Prostate gland (tissue), 2 donors: ENCODE results near the gene KIF26B. TPM values are rescaled to one million over a fixed set of nuclear protein-coding genes. Genes with fewer than 3 reads are reported as not detected.

Experiments
- DNase-seq: peaks from one replicate; pipeline ENCODE4 v3.0.0-alpha.2; 2019; ENCODE audit warnings: low spot score
- H3K27ac ChIP-seq, 2 donors: fragments of 200-600 bp; sonication (generic); 2 replicates each; pipeline ENCODE4 v1.5.1; 2017 to 2019
- H3K27me3 ChIP-seq: fragments of 200-600 bp; sonication (generic); replicated peaks from 2 replicates; pipeline ENCODE4 v1.5.1; 2019; ENCODE audit not compliant: insufficient read depth
- H3K36me3 ChIP-seq, 2 donors: fragments of 200-600 bp; sonication (generic); 1 replicate in 1 of 2; 2 replicates in 1 of 2; pipeline versions ENCODE4 v1.5.1 to v1.8.1; 2017 to 2019
- H3K4me1 ChIP-seq: fragments of 200-600 bp; sonication (generic); replicated peaks from 2 replicates; pipeline ENCODE4 v1.5.1; 2019
- H3K4me3 ChIP-seq, 2 donors: fragments of 200-600 bp; sonication (generic); 2 replicates each; pipeline ENCODE4 v1.5.1; 2017 to 2019
- H3K9me3 ChIP-seq: fragments of 200-600 bp; sonication (generic); 2 replicates; pipeline ENCODE4 v1.5.1; 2017
- POLR2A ChIP-seq: fragments of 450-650 bp; IDR thresholded peaks from one replicate; pipeline ENCODE4 v1.6.1; 2016; ENCODE audit warnings: antibody characterized with exemption, mild to moderate bottlenecking
- POLR2AphosphoS5 ChIP-seq: sonication (generic); formaldehyde crosslinking; IDR thresholded peaks from one replicate; pipeline ENCODE4 v1.6.1; 2017; ENCODE audit warnings: antibody characterized with exemption
- WGBS: methylation state at CpG from one replicate; pipeline ENCODE4 v1.1.5; 2018; 5-methylcytosine and 5-hydroxymethylcytosine counted together
- intact Hi-C: fragments of 100-400 bp; cut with DNase I; formaldehyde crosslinking; loops from one replicate; pipeline ENCODE4 v1.14.2; 2022
- total RNA-seq, 2 donors: library from RNA; depleted of rRNA; stranded (reverse); fragments of >200 nt; gene quantifications; one replicate each; pipeline ENCODE4 v1.1.0, GENCODE V29; 2016
- TF ChIP-seq, protein P1 (sequence below), 4 experiments: fragments of 200-600 bp in 2 of 4; fragments of 450-650 bp in 2 of 4; sonication (generic) in 2 of 4; IDR thresholded peaks; 1 replicate in 3 of 4; 2 replicates in 1 of 4; pipeline ENCODE4 v1.5.1; 2016 to 2019; ENCODE audit warnings: antibody characterized with exemption in 4 of 4, mild to moderate bottlenecking in 2 of 4, moderate library complexity in 2 of 4

KIF26B gene
- total RNA-seq, 2 donors from 2014 or later: 3.3 to 3.8 TPM

DNA sequence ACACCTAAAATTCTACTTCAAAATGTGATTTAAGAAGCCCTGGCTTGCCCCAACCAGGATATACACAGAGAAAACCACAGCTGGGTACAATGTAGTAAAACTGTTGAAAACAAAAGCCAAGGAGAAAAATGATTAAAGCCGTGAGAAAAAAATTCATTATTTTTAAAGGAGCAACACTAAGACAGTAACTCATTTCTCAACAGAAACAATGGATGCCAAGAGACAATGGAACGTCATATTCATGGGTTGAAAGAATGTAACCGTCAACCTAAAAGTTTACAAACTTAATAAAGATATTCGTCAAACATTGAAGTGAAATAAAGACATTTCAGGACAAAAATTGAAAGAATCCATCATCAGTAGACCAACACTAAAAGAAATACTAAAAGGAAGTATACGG, 340.9 kb downstream of the KIF26B start:
- Histone ChIP-seq H3K4me1 (no peaks in the 10 kb centered on the region), H3K4me3 (no peak overlapping the region), H3K36me3 (no peaks in the 10 kb centered on the region), H3K9me3 (no peaks in the 10 kb centered on the region), H3K27me3 (no peaks in the 10 kb centered on the region), H3K27ac (no peak overlapping the region)
- intact Hi-C loops: no loop called here
- DNase-seq: no peak
- WGBS: 70% methylated on average over 5 of the region's 5 CpGs
- TF ChIP-seq POLR2AphosphoS5 (no peak), POLR2A (no peak)
- TF ChIP-seq, protein P1, sequence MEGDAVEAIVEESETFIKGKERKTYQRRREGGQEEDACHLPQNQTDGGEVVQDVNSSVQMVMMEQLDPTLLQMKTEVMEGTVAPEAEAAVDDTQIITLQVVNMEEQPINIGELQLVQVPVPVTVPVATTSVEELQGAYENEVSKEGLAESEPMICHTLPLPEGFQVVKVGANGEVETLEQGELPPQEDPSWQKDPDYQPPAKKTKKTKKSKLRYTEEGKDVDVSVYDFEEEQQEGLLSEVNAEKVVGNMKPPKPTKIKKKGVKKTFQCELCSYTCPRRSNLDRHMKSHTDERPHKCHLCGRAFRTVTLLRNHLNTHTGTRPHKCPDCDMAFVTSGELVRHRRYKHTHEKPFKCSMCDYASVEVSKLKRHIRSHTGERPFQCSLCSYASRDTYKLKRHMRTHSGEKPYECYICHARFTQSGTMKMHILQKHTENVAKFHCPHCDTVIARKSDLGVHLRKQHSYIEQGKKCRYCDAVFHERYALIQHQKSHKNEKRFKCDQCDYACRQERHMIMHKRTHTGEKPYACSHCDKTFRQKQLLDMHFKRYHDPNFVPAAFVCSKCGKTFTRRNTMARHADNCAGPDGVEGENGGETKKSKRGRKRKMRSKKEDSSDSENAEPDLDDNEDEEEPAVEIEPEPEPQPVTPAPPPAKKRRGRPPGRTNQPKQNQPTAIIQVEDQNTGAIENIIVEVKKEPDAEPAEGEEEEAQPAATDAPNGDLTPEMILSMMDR (IDR thresholded peaks at IDR 0.05): no peak

DNA sequence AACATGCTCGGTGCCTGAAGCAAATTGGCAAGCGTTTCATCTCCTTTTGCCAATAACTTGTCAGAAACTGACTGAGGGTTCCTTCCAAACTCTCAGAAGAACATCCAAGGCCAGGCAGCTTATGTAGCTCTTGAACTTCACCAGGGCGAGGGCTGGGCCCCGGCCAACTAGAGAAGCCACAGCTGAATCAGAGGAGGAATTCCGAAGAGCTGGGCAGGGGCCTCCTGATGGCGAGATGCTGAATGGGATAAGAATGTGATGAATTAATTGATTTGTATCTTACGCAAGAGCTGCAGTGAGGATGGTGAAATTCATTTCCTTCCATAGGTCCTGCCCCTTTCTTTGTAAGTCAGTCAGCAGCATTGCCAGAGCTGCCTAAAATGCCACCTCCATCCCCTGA, 345.8 kb downstream of the KIF26B start:
- Histone ChIP-seq H3K27me3 (no peaks in the 10 kb centered on the region), H3K4me3 (no peak overlapping the region), H3K4me1 (no peaks in the 10 kb centered on the region), H3K9me3 (no peaks in the 10 kb centered on the region), H3K36me3 (no peaks in the 10 kb centered on the region), H3K27ac (no peak overlapping the region)
- WGBS: 38% methylated on average over 7 of the region's 7 CpGs
- DNase-seq: peak; percentile 80
- intact Hi-C loops: no loop called here
- TF ChIP-seq, protein P1 (IDR thresholded peaks at IDR 0.05): no peak
- TF ChIP-seq POLR2AphosphoS5: peak; percentile 50

DNA sequence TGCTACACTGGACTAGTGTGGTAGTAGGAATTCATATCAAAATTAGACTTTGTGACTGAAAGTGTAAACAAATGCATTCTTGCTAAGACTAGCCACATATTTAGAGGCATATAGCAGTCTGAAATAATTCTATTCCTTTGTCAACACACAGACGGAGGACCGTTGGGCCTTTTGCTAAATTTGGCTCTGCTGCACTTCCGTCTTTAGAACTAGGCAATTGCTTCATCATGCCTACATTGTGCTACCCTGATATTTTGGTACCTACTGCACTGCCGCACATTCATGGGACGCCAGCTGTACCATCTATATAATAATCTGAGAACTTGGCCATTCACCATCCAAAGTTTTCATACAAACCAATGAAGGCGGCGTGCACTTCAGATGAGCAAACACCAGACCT, 346.8 kb downstream of the KIF26B start:
- no peaks in the 10 kb centered on the region for H3K27me3 ChIP-seq
- H3K9me3 ChIP-seq: no peaks in the 10 kb centered on the region
- H3K4me1 ChIP-seq: no peaks in the 10 kb centered on the region
- DNase-seq: no peak
- no peak overlapping the region for H3K27ac ChIP-seq
- H3K36me3 ChIP-seq: no peaks in the 10 kb centered on the region
- intact Hi-C loops: no loop called here
- 90% methylated on average over 7 of the region's 7 CpGs for WGBS
- no peak overlapping the region for H3K4me3 ChIP-seq
- TF ChIP-seq, protein P1 (IDR thresholded peaks at IDR 0.05): no peak
- no peak for TF ChIP-seq POLR2AphosphoS5

DNA sequence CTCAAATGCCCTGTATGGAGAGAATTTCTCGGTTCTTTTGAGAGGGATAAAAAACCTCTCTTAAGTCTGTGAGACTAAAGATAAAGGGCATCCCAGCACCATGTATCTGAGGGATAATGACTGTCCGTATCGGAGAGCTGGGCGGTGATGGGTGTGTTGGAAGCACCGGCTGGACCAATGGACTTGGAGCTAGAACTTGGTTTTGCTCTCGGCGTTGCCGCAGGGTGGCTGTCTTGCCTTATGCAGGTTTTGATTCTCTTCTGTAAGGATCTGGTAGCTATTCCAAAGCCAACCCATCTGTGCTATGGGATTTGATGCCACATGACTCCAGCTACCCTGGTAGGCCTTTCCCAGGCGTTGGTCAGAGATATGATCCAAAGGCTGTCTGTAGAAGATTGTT, 348.8 kb downstream of the KIF26B start:
- Histone ChIP-seq H3K4me3 (no peak overlapping the region), H3K27ac (no peak overlapping the region), H3K9me3 (no peaks in the 10 kb centered on the region), H3K27me3 (no peaks in the 10 kb centered on the region), H3K4me1 (no peaks in the 10 kb centered on the region), H3K36me3 (no peaks in the 10 kb centered on the region)
- intact Hi-C loops: no loop called here
- TF ChIP-seq POLR2A (no peak), POLR2AphosphoS5 (no peak)
- TF ChIP-seq, protein P1 (IDR thresholded peaks at IDR 0.05): no peak
- 96% methylated on average over 9 of the region's 9 CpGs for WGBS
- DNase-seq: no peak

DNA sequence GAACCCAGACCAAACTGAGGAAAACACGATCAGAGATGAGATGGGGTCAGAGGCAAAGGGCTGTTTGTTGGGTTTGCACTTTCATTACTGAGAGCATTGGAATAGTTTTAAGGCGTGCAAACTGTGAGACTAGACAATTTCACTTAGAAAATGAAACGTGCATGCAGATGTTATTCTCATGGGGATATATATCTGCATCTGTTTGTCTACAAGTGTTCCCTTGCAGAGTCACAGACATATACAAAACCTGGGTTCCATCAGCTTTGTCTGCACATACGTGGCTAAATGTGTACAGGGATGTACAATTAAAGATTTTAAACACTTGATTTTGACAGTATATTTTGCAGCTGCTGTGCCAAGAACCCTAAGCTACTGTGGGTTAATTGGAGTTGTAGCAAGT, 355.4 kb downstream of the KIF26B start:
- Histone ChIP-seq H3K9me3 (no peaks in the 10 kb centered on the region), H3K27me3 (no peaks in the 10 kb centered on the region), H3K27ac (no peak overlapping the region), H3K36me3 (no peaks in the 10 kb centered on the region), H3K4me3 (no peak overlapping the region), H3K4me1 (no peaks in the 10 kb centered on the region)
- no peak for DNase-seq
- TF ChIP-seq POLR2AphosphoS5: no peak
- TF ChIP-seq, protein P1 (IDR thresholded peaks at IDR 0.05): no peak
- TF ChIP-seq POLR2A: no peak
- intact Hi-C loops: no loop called here
- WGBS: 61% methylated on average over 4 of the region's 4 CpGs
